NCI-H2029 treated with DMSO at 0.1 percent for 48 hours (cell line): ENCODE measurements around the gene EWSR1.
"Not testable (repeated sequence)": the region's sequence is repeated elsewhere in the genome, so short reads cannot be mapped to it uniquely, and the experiment has no call there.

ENCODE experiments used
- DNase-seq: peaks from one replicate; lab custom pipeline; 2025; lab: John Stamatoyannopoulos, UW

Gene EWSR1

GRCh38 chr22:29267858-29268510 is at the start of gene EWSR1, which contains the start of gene RHBDD3:
EWSR1 (plus strand) TSS chr22:29268268; CDS start chr22:29268337, 69 bp downstream.
RHBDD3 (minus strand) TSS chr22:29267981; CDS start chr22:29265626, 2,355 bp downstream.
- peak; percentile 80 for DNase-seq

GRCh38 chr22:29218758-29219408 is 49.2 kb upstream of the EWSR1 start:
- DNase-seq: no peak

- not testable (repeated sequence) for DNase-seq
These were observed 48.7 kb upstream of the EWSR1 start for GRCh38 chr22:29219409-29219782.

GRCh38 chr22:29219881-29220670 is 48.0 kb upstream of the EWSR1 start:
- DNase-seq: no peak

GRCh38 chr22:29224121-29224858 is 43.8 kb upstream of the EWSR1 start:
- no peak for DNase-seq

- no peak for DNase-seq
These were observed 43.1 kb upstream of the EWSR1 start for GRCh38 chr22:29224859-29225410.

GRCh38 chr22:29225422-29226090 is 42.5 kb upstream of the EWSR1 start:
- DNase-seq: peak; percentile 1

- DNase-seq: no peak
These were observed 41.6 kb upstream of the EWSR1 start for GRCh38 chr22:29226351-29226981.

GRCh38 chr22:29230972-29231875 is 36.8 kb upstream of the EWSR1 start:
- DNase-seq: no peak

- DNase-seq: no peak
These were observed 35.8 kb upstream of the EWSR1 start for GRCh38 chr22:29231971-29232959.

- no peak for DNase-seq
These were observed 34.7 kb upstream of the EWSR1 start for GRCh38 chr22:29233277-29233877.

GRCh38 chr22:29240481-29240880 is 27.6 kb upstream of the EWSR1 start:
- DNase-seq: not testable (repeated sequence)

- DNase-seq: no peak
These were observed 24.1 kb upstream of the EWSR1 start for GRCh38 chr22:29243874-29244446.

- DNase-seq: no peak
These were observed 23.1 kb upstream of the EWSR1 start for GRCh38 chr22:29244785-29245625.

- DNase-seq: no peak
These were observed 22.3 kb upstream of the EWSR1 start for GRCh38 chr22:29245626-29246385.

- DNase-seq: not testable (repeated sequence)
These were observed 20.2 kb upstream of the EWSR1 start for GRCh38 chr22:29247891-29248290.
